ENCODE data around the gene TAS2R60. TPM values are rescaled to one million over a fixed set of nuclear protein-coding genes. Genes with fewer than 3 reads are reported as not detected.
"Not testable (repeated sequence)": the region's sequence is repeated elsewhere in the genome, so short reads cannot be mapped to it uniquely, and the experiment has no call there.

TAS2R60 gene
- total and polyA plus RNA-seq, 2 of the 8 experiments (the other 6 are each of a cell fraction or from before 2014, with no cell fraction given) = 0.15 to 0.32 TPM

GRCh38 chr7:143486266-143486665 is 43.0 kb downstream of the TAS2R60 start:
- H4K20me1 ChIP-seq (replicated peaks in 1 of 2; ENCODE audit: control insufficient read depth in 1 of 2, insufficient read depth in 2 of 2, low read length in 2 of 2); H3K9ac ChIP-seq (replicated peaks in 1 of 4; ENCODE audit: extremely low read depth in 1 of 4, low read depth in 3 of 4, low read length in 3 of 4); H3K18ac ChIP-seq (ENCODE audit: extremely low read depth, low read length); H3K4me2 ChIP-seq (ENCODE audit: insufficient read depth in 1 of 2, low read depth in 2 of 2, low read length in 2 of 2); H3K27me3 ChIP-seq (replicated peaks in 1 of 4; ENCODE audit: control insufficient read depth in 3 of 4, extremely low read depth in 1 of 4, insufficient read depth in 3 of 4, low read length in 3 of 4); H4K91ac ChIP-seq (replicated peaks; ENCODE audit: insufficient read length, low read length); FAIRE-seq; H2AFZ ChIP-seq (ENCODE audit: low read length); H3K4ac ChIP-seq (replicated peaks; ENCODE audit: insufficient read length, low read depth, low read length); H2AK5ac ChIP-seq (ENCODE audit: low read depth, low read length); POLR2A ChIA-PET (ENCODE audit: partially characterized antibody); H3K23me2 ChIP-seq (ENCODE audit: low read depth, low read length); H4K5ac ChIP-seq (ENCODE audit: insufficient read length, low read depth, low read length); H3K4me1 ChIP-seq (replicated peaks in 1 of 4; ENCODE audit: control insufficient read depth in 3 of 4, insufficient read depth in 4 of 4, low read length in 3 of 4); H3K79me1 ChIP-seq (ENCODE audit: low read depth, low read length); H2BK5ac ChIP-seq (ENCODE audit: low read depth, low read length); H3K23ac ChIP-seq (ENCODE audit: insufficient read length); H3K4me3 ChIP-seq (ENCODE audit: extremely low read depth in 1 of 4, insufficient read depth in 2 of 4, low read depth in 3 of 4, low read length in 4 of 4); H2BK120ac ChIP-seq (replicated peaks; ENCODE audit: low read depth, low read length); H3K27ac ChIP-seq (ENCODE audit: low read depth, low read length); H4K8ac ChIP-seq (ENCODE audit: extremely low read depth, insufficient read depth, low read length); H2BK12ac ChIP-seq (ENCODE audit: low read depth, low read length); H3K36me3 ChIP-seq (ENCODE audit: control insufficient read depth in 2 of 4, insufficient read depth in 4 of 4, low read length in 3 of 4); H3K14ac ChIP-seq (ENCODE audit: insufficient read length); H3K79me2 ChIP-seq (ENCODE audit: control insufficient read depth in 1 of 2, insufficient read depth in 2 of 2, low read length in 2 of 2); DNase-seq (ENCODE audit: low read depth in 1 of 2, low spot score in 2 of 2); H3K56ac ChIP-seq (replicated peaks; ENCODE audit: insufficient read length, low read depth, low read length); H3K9me3 ChIP-seq (ENCODE audit: insufficient read depth in 2 of 2, low read depth in 1 of 2, low read length in 1 of 2); H2BK20ac ChIP-seq (ENCODE audit: low read length); H2BK15ac ChIP-seq (ENCODE audit: low read length): not testable (repeated sequence)
- CTCF ChIA-PET (ENCODE audit: partially characterized antibody) = interaction anchor here (0.8 to 1.9 kb wide), 2 partner anchors 63 to 106 kb away, joined by 3 to 4 read pairs; no protein-coding TSS in a partner anchor
- 89% methylated on average over 3 of the region's 3 CpGs; no CpG with 5 or more reads in 1 of the 2 experiments for WGBS, 2 experiments (ENCODE audit: extremely low coverage in 1 of 2, insufficient coverage in 1 of 2, insufficient read length in 1 of 2, insufficient replicate concordance in 2 of 2, low coverage in 1 of 2, low lambda C conversion rate in 2 of 2, missing lambda C conversion rate in 1 of 2)
